ENCODE results near the gene CCL28.
"Not testable (repeated sequence)": the region's sequence is repeated elsewhere in the genome, so short reads cannot be mapped to it uniquely, and the experiment has no call there.

CCL28 gene

GRCh38 chr5:43369651-43370050 lies 42.5 kb downstream of the CCL28 start:
- no peak overlapping the region for H3K4me3 ChIP-seq (ENCODE audit: low read depth, low read length)
- no peak for DNase-seq
- no peaks in the 10 kb centered on the region for H3K36me3 ChIP-seq
- no peak overlapping the region for H3K27ac ChIP-seq
- H3K9me3 ChIP-seq (ENCODE audit: severe bottlenecking) = peaks cover 4% of the 10 kb centered on the region
- TF ChIP-seq CTCF (IDR thresholded peaks at IDR 0.05; ENCODE audit: low read depth, low read length) = no peak
- peaks cover 55% of the 10 kb centered on the region for H3K27me3 ChIP-seq (ENCODE audit: insufficient read depth, low read depth, severe bottlenecking)

GRCh38 chr5:43367909-43368669 lies 44.1 kb downstream of the CCL28 start:
- H3K27ac ChIP-seq = no peak overlapping the region
- no peak for TF ChIP-seq CTCF (IDR thresholded peaks at IDR 0.05; ENCODE audit: low read depth, low read length)
- H3K36me3 ChIP-seq = no peaks in the 10 kb centered on the region

GRCh38 chr5:43367453-43367852 lies 44.7 kb downstream of the CCL28 start:
- no peak overlapping the region for H3K4me3 ChIP-seq (ENCODE audit: low read depth, low read length)
- peaks cover 53% of the 10 kb centered on the region for H3K27me3 ChIP-seq (ENCODE audit: insufficient read depth, low read depth, severe bottlenecking)
- no peak overlapping the region for H3K27ac ChIP-seq
- DNase-seq = no peak
- no peak for TF ChIP-seq CTCF (IDR thresholded peaks at IDR 0.05; ENCODE audit: low read depth, low read length)
- peaks cover 4% of the 10 kb centered on the region for H3K9me3 ChIP-seq (ENCODE audit: severe bottlenecking)
- no peaks in the 10 kb centered on the region for H3K36me3 ChIP-seq

More at GRCh38 chr5:43367909-43368669, 44.1 kb downstream of the CCL28 start:
- peaks cover 4% of the 10 kb centered on the region for H3K9me3 ChIP-seq (ENCODE audit: severe bottlenecking)
- no peak overlapping the region for H3K4me3 ChIP-seq (ENCODE audit: low read depth, low read length)
- peaks cover 53% of the 10 kb centered on the region for H3K27me3 ChIP-seq (ENCODE audit: insufficient read depth, low read depth, severe bottlenecking)
- no peak for DNase-seq

- H3K36me3 ChIP-seq; DNase-seq; H3K27ac ChIP-seq; H3K9me3 ChIP-seq (ENCODE audit: severe bottlenecking); H3K4me3 ChIP-seq (ENCODE audit: low read depth, low read length): not testable (repeated sequence)
- H3K27me3 ChIP-seq (ENCODE audit: insufficient read depth, low read depth, severe bottlenecking) = peaks cover 50% of the 10 kb centered on the region
These were observed 45.4 kb downstream of the CCL28 start for GRCh38 chr5:43366680-43367246.

- peaks cover 43% of the 10 kb centered on the region for H3K27me3 ChIP-seq (ENCODE audit: insufficient read depth, low read depth, severe bottlenecking)
- H3K9me3 ChIP-seq (ENCODE audit: severe bottlenecking); H3K27ac ChIP-seq; DNase-seq; H3K4me3 ChIP-seq (ENCODE audit: low read depth, low read length); H3K36me3 ChIP-seq: not testable (repeated sequence)
These were observed 47.0 kb downstream of the CCL28 start for GRCh38 chr5:43365155-43365554.

GRCh38 chr5:43363445-43364152 lies 48.6 kb downstream of the CCL28 start:
- H3K27ac ChIP-seq = no peak overlapping the region
- H3K27me3 ChIP-seq (ENCODE audit: insufficient read depth, low read depth, severe bottlenecking) = peaks cover 44% of the 10 kb centered on the region
- H3K9me3 ChIP-seq (ENCODE audit: severe bottlenecking) = peaks cover 6% of the 10 kb centered on the region
- no peak overlapping the region for H3K4me3 ChIP-seq (ENCODE audit: low read depth, low read length)
- no peak for TF ChIP-seq CTCF (IDR thresholded peaks at IDR 0.05; ENCODE audit: low read depth, low read length)
- DNase-seq = no peak
- H3K36me3 ChIP-seq = no peaks in the 10 kb centered on the region
